ENCODE results near the gene AMIGO2.

DNA sequence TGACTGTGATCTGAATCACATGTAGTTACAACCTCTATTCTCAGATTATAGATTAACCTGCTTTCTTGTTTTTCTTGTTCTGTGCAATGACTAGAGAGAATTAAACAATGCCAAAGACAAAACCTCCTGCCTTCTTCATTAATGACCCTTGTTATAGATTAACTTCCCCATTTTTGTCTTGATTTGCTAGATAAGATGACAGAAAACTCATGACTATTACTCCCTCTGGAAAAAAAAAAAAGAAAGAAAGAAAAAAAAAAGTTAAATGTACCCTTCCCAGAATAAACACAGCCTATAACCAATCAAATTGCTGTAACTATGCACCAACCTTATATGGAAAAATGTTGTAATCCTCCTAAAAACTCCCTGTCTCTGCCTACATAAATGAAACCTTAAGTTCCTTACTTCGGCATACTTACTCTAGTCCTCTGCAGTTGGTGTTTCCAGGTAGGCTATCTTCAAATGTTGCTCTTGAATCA lies 41.5 kb downstream of the AMIGO2 start:
- TF ChIP-seq, protein P1, sequence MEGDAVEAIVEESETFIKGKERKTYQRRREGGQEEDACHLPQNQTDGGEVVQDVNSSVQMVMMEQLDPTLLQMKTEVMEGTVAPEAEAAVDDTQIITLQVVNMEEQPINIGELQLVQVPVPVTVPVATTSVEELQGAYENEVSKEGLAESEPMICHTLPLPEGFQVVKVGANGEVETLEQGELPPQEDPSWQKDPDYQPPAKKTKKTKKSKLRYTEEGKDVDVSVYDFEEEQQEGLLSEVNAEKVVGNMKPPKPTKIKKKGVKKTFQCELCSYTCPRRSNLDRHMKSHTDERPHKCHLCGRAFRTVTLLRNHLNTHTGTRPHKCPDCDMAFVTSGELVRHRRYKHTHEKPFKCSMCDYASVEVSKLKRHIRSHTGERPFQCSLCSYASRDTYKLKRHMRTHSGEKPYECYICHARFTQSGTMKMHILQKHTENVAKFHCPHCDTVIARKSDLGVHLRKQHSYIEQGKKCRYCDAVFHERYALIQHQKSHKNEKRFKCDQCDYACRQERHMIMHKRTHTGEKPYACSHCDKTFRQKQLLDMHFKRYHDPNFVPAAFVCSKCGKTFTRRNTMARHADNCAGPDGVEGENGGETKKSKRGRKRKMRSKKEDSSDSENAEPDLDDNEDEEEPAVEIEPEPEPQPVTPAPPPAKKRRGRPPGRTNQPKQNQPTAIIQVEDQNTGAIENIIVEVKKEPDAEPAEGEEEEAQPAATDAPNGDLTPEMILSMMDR (conservative IDR thresholded peaks at IDR 0.05; ENCODE audit: low read depth, low read length) = no peak
- TF ChIP-seq EZH2 (IDR thresholded peaks at IDR 0.05; ENCODE audit: borderline replicate concordance, low read depth, low read length, poor library complexity, severe bottlenecking) = no peak

Data from A673 (cell line).